GM18861 (cell line): Measurements from ENCODE around the gene MCU.
A peak's percentile ranks its signal among the peaks of the same experiment; 100 is the strongest.
"Not testable (repeated sequence)": the region's sequence is repeated elsewhere in the genome, so short reads cannot be mapped to it uniquely, and the experiment has no call there.

Source experiments
- ATAC-seq: cut with Tn5 transposase; IDR thresholded peaks from one replicate; pipeline ENCODE4 v1.9.1; 2021; ENCODE audit not compliant: unreplicated experiment

Gene MCU

GRCh38 chr10:72691863-72692743 lies at the start of gene MCU:
Gene MCU (plus strand): TSS chr10:72692143. CDS start chr10:72692152, 9 bp downstream.
- ATAC-seq: peak; percentile 83

GRCh38 chr10:72642318-72642717 lies 49.6 kb upstream of the MCU start:
- ATAC-seq: no peak

- no peak for ATAC-seq
Observed at GRCh38 chr10:72645263-72645858, 46.6 kb upstream of the MCU start.

- not testable (repeated sequence) for ATAC-seq
Observed at GRCh38 chr10:72646971-72647370, 45.0 kb upstream of the MCU start.

- ATAC-seq: no peak
Observed at GRCh38 chr10:72648301-72648700, 43.6 kb upstream of the MCU start.

GRCh38 chr10:72649291-72649690 lies 42.7 kb upstream of the MCU start:
- ATAC-seq: no peak

- ATAC-seq: no peak
Observed at GRCh38 chr10:72653383-72654096, 38.4 kb upstream of the MCU start.

GRCh38 chr10:72654720-72655119 lies 37.2 kb upstream of the MCU start:
- ATAC-seq: no peak

- ATAC-seq: no peak
Observed at GRCh38 chr10:72658696-72659400, 33.1 kb upstream of the MCU start.

- ATAC-seq: no peak
Observed at GRCh38 chr10:72659694-72660093, 32.2 kb upstream of the MCU start.

- ATAC-seq: no peak
Observed at GRCh38 chr10:72660220-72660619, 31.7 kb upstream of the MCU start.

- ATAC-seq: no peak
Observed at GRCh38 chr10:72661431-72661830, 30.5 kb upstream of the MCU start.

- ATAC-seq: no peak
Observed at GRCh38 chr10:72663971-72664370, 28.0 kb upstream of the MCU start.

GRCh38 chr10:72665925-72666324 lies 26.0 kb upstream of the MCU start:
- no peak for ATAC-seq

- no peak for ATAC-seq
Observed at GRCh38 chr10:72667207-72667864, 24.6 kb upstream of the MCU start.

GRCh38 chr10:72673280-72673679 lies 18.7 kb upstream of the MCU start:
- ATAC-seq: no peak

- not testable (repeated sequence) for ATAC-seq
Observed at GRCh38 chr10:72674174-72674573, 17.8 kb upstream of the MCU start.

GRCh38 chr10:72679838-72680241 lies 12.1 kb upstream of the MCU start:
- ATAC-seq: no peak

GRCh38 chr10:72682638-72683037 lies 9.3 kb upstream of the MCU start:
- ATAC-seq: no peak

- ATAC-seq: no peak
Observed at GRCh38 chr10:72685264-72685921, 6.5 kb upstream of the MCU start.
